ENCODE measurements around the gene RXFP2. TPM values are rescaled to one million over a fixed set of nuclear protein-coding genes. Genes with fewer than 3 reads are reported as not detected.

The RXFP2 gene
- polyA plus RNA-seq, 1 of the 3 experiments (the other 2 are of a cell fraction): not detected

DNA sequence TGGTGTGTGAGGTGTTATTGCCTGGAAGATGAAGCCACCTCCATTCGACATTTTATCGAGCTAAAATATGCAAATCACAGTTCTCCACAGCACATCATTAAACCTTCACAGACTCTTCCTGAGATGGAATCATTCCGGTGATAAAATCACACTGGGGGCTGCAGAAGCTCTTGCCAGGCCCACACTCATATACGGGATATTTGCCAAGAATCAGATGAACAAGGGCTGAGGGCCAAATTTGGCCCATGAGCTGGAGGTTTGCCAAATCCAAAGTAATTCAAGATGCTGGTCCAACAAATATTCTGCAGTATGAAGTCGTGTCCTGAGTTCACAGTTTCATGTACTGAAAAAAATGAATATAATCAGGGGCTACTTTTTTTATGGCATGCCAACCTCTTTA, 16.7 kb upstream of the RXFP2 start:
- CTCF ChIA-PET: interaction anchor here (1.1 to 2.3 kb wide), 6 partner anchors 9 to 185 kb away, joined by 3 to 10 read pairs (median 4); no protein-coding TSS in a partner anchor
- Histone ChIP-seq H3K36me3 (replicated peaks in 1 of 2; ENCODE audit: control insufficient read depth in 1 of 2, insufficient read depth in 2 of 2, low read length in 1 of 2) (no peaks in the 10 kb centered on the region), H3K9me3 (no peaks in the 10 kb centered on the region), H3K9me2 (no peaks in the 10 kb centered on the region; the same call in 1 of the 2 replicates), H3K4me3 (ENCODE audit: low read depth in 2 of 2, low read length in 1 of 2) (peak overlapping the region in 1 of 2 experiments; percentile 28; a peak in 2 of 4 replicates), H4K20me1 (ENCODE audit: insufficient read depth) (no peaks in the 10 kb centered on the region), H3K4me1 (ENCODE audit: control insufficient read depth in 1 of 2, insufficient read depth in 2 of 2, low read depth in 1 of 2, low read length in 1 of 2) (peaks cover 3 to 13% of the 10 kb centered on the region in 2 experiments; a peak in 2 of 4 replicates), H2AFZ (ENCODE audit: low read depth) (peak overlapping the region; percentile 43; the same call in 1 of the 2 replicates), H3F3A (replicated peaks; ENCODE audit: insufficient read depth) (no peaks in the 10 kb centered on the region), H3K9ac (no peak overlapping the region), H3K4me2 (peak overlapping the region; percentile 49; the same call in 1 of the 2 replicates), H3K79me2 (ENCODE audit: insufficient read depth) (no peaks in the 10 kb centered on the region), H3K27me3 (ENCODE audit: insufficient read depth) (no peaks in the 10 kb centered on the region), H3K27ac (ENCODE audit: low read depth in 2 of 2, low read length in 1 of 2) (peak overlapping the region; percentile 16 to 87; a peak in 3 of 4 replicates)
- POLR2A ChIA-PET: interaction anchor here (0.9 kb wide), 1 partner anchor 46 kb away, joined by 3 read pairs; no protein-coding TSS in a partner anchor
- TF ChIP-seq CHD2 (IDR thresholded peaks at IDR 0.05; ENCODE audit: low read length, partially characterized antibody) (peak; percentile 88), IRF3 (IDR thresholded peaks at IDR 0.05; ENCODE audit: low read depth, low read length) (no peak), TEAD4 (IDR thresholded peaks at IDR 0.05; ENCODE audit: borderline replicate concordance, insufficient read depth) (peak; percentile 76), POLR2AphosphoS5 (IDR thresholded peaks at IDR 0.05; ENCODE audit: low read depth, low read length) (0 out of 2 replicates have a peak, but pooled peaks have one; percentile 53), RXRA (IDR thresholded peaks at IDR 0.05; ENCODE audit: borderline replicate concordance, low read depth) (no peak), SIN3A (IDR thresholded peaks at IDR 0.05; ENCODE audit: borderline replicate concordance, low read depth, low read length) (no peak), JUND (IDR thresholded peaks at IDR 0.05) (peak; percentile 53), RCOR1 (IDR thresholded peaks at IDR 0.05; ENCODE audit: low read length) (peak; percentile 95), TAF1 (IDR thresholded peaks at IDR 0.05; ENCODE audit: borderline replicate concordance, low read depth, low read length) (no peak), NFIC (IDR thresholded peaks at IDR 0.05; ENCODE audit: borderline replicate concordance) (peak; percentile 99), RFX5 (IDR thresholded peaks at IDR 0.05; ENCODE audit: low read length) (no peak), GATA2 (CRISPR knock-in tag; IDR thresholded peaks at IDR 0.05) (peak; percentile 96), FOSL2 (IDR thresholded peaks at IDR 0.05; ENCODE audit: borderline replicate concordance, low read depth) (peak; percentile 37; the same call in 1 of the 2 replicates), RAD21 (IDR thresholded peaks at IDR 0.05; ENCODE audit: low read length) (peak; percentile 32; the same call in 1 of the 2 replicates), TCF12 (IDR thresholded peaks at IDR 0.05) (peak; percentile 94), EP300 (IDR thresholded peaks at IDR 0.05; ENCODE audit: borderline replicate concordance in 1 of 2, low read depth in 1 of 2, low read length in 1 of 2) (peak; percentile 83 to 96), FOXM1 (IDR thresholded peaks at IDR 0.05; ENCODE audit: low read depth) (no peak)
- TF ChIP-seq, protein P1, sequence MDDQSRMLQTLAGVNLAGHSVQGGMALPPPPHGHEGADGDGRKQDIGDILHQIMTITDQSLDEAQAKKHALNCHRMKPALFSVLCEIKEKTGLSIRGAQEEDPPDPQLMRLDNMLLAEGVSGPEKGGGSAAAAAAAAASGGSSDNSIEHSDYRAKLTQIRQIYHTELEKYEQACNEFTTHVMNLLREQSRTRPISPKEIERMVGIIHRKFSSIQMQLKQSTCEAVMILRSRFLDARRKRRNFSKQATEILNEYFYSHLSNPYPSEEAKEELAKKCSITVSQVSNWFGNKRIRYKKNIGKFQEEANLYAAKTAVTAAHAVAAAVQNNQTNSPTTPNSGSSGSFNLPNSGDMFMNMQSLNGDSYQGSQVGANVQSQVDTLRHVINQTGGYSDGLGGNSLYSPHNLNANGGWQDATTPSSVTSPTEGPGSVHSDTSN (IDR thresholded peaks at IDR 0.05): peak; percentile 73
- TF ChIP-seq, protein P2, sequence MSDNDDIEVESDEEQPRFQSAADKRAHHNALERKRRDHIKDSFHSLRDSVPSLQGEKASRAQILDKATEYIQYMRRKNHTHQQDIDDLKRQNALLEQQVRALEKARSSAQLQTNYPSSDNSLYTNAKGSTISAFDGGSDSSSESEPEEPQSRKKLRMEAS (IDR thresholded peaks at IDR 0.05; ENCODE audit: low read depth): no peak
- WGBS (ENCODE audit: low lambda C conversion rate): 2% methylated on average over 5 of the region's 5 CpGs
- peak; percentile 68 for DNase-seq

All from SK-N-SH (cell line).